C4-2B (cell line): ENCODE results near the gene MSMB.

Experiments
- CTCF ChIP-seq: fragments of 450-650 bp; conservative IDR thresholded peaks from 2 replicates; pipeline ENCODE4 v1.5.1; 2017; ENCODE audit warnings: mild to moderate bottlenecking
- ZFX ChIP-seq: fragments of 450-650 bp; IDR thresholded peaks from 2 replicates; pipeline ENCODE4 v1.6.1; 2017

GRCh38 chr10:46025406-46025805 lies 20.7 kb downstream of the MSMB start:
- TF ChIP-seq CTCF (no peak), ZFX (no peak)
